HUES64 (cell line): ENCODE results near the gene RPLP2.

Experiments used
- H3K27ac ChIP-seq: 2 replicates; pipeline ENCODE4 v1.7.0; 2013; ENCODE audit warnings: low read depth, low read length, inconsistent platforms
- H3K27me3 ChIP-seq: 2 replicates; pipeline ENCODE4 v1.6.1; 2013; ENCODE audit warnings: mild to moderate bottlenecking, low read length; ENCODE audit not compliant: insufficient read depth
- H3K36me3 ChIP-seq: 2 replicates; pipeline ENCODE4 v1.6.1; 2013; ENCODE audit warnings: mild to moderate bottlenecking, low read length; ENCODE audit not compliant: insufficient read depth
- H3K4me1 ChIP-seq: 2 replicates; pipeline ENCODE4 v1.6.1; 2013; ENCODE audit warnings: mild to moderate bottlenecking, low read length, moderate library complexity; ENCODE audit not compliant: insufficient read depth
- H3K4me3 ChIP-seq: 2 replicates; pipeline ENCODE4 v1.5.1; 2013; ENCODE audit warnings: mild to moderate bottlenecking, low read length, moderate library complexity
- H3K9ac ChIP-seq: 2 replicates; pipeline ENCODE4 v1.6.1; 2013; ENCODE audit warnings: mild to moderate bottlenecking, low read depth, low read length
- H3K9me3 ChIP-seq: 2 replicates; pipeline ENCODE4 v1.6.1; 2013; ENCODE audit warnings: low read depth, low read length; ENCODE audit not compliant: insufficient read depth
- WGBS: fragments of 150-250, 120-280 bp; methylation state at CpG from one replicate; pipeline ENCODE4 v1.1.7; 2013; ENCODE audit warnings: missing lambda C conversion rate; 5-methylcytosine and 5-hydroxymethylcytosine counted together

RPLP2 gene

GRCh38 chr11:828506-829175 is 18.9 kb downstream of the RPLP2 start:
- Histone ChIP-seq H3K27ac (no peak overlapping the region), H3K9ac (no peak overlapping the region), H3K27me3 (peaks cover 68% of the 10 kb centered on the region), H3K36me3 (0 out of 2 replicates have a peak, but pooled peaks cover 3% of the 10 kb centered on the region), H3K9me3 (no peaks in the 10 kb centered on the region), H3K4me3 (peak overlapping the region; percentile 52), H3K4me1 (peaks cover 32% of the 10 kb centered on the region)
- WGBS, result 52% methylated on average over 21 of the region's 21 CpGs

- WGBS, result 4% methylated on average over 40 of the region's 40 CpGs
- H3K4me3 ChIP-seq, result peak overlapping the region; percentile 52
- H3K27me3 ChIP-seq, result peaks cover 68% of the 10 kb centered on the region
- H3K9ac ChIP-seq, result peak overlapping the region; percentile 41; the same call in 1 of the 2 replicates
- peaks cover 32% of the 10 kb centered on the region for H3K4me1 ChIP-seq
- H3K27ac ChIP-seq, result no peak overlapping the region
- H3K36me3 ChIP-seq, result 0 out of 2 replicates have a peak, but pooled peaks cover 3% of the 10 kb centered on the region
- no peaks in the 10 kb centered on the region for H3K9me3 ChIP-seq
These were observed 19.5 kb downstream of the RPLP2 start for GRCh38 chr11:829176-829846.

DNA sequence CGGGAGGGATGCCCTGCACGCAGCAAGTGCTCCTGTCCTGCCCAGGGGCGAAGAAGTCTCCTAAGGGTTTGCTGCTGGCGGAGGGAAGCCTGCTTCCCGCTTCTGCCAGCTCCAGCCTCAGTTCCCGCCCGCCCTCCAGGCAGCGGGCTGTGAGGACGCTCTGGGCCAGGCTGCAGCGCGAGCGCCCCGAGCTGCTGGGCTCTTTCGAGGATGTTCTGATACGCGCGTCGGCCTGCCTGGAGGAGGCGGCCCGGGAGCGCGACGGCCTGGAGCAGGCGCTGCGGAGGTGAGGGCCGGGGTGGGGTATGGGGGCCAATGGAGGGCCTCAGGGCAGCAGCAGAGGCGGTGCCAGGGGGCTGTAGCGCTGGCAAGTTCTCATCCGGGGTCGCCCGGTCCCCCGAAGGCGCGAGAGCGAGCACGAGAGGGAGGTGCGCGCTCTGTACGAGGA is 20.1 kb downstream of the RPLP2 start:
- Histone ChIP-seq H3K4me1 (peaks cover 32% of the 10 kb centered on the region), H3K9me3 (no peaks in the 10 kb centered on the region), H3K27ac (no peak overlapping the region), H3K27me3 (peaks cover 68% of the 10 kb centered on the region), H3K9ac (peak overlapping the region; percentile 41; the same call in 1 of the 2 replicates), H3K36me3 (0 out of 2 replicates have a peak, but pooled peaks cover 3% of the 10 kb centered on the region), H3K4me3 (peak overlapping the region; percentile 52)
- WGBS, result 2% methylated on average over 39 of the region's 39 CpGs

GRCh38 chr11:830295-831117 is 20.7 kb downstream of the RPLP2 start:
- Histone ChIP-seq H3K27me3 (peaks cover 68% of the 10 kb centered on the region), H3K9ac (peak overlapping the region; percentile 55; the same call in 1 of the 2 replicates), H3K27ac (no peak overlapping the region), H3K4me3 (peak overlapping the region; percentile 52), H3K4me1 (peaks cover 32% of the 10 kb centered on the region), H3K9me3 (no peaks in the 10 kb centered on the region), H3K36me3 (no peaks in the 10 kb centered on the region)
- 2% methylated on average over 75 of the region's 78 CpGs for WGBS

DNA sequence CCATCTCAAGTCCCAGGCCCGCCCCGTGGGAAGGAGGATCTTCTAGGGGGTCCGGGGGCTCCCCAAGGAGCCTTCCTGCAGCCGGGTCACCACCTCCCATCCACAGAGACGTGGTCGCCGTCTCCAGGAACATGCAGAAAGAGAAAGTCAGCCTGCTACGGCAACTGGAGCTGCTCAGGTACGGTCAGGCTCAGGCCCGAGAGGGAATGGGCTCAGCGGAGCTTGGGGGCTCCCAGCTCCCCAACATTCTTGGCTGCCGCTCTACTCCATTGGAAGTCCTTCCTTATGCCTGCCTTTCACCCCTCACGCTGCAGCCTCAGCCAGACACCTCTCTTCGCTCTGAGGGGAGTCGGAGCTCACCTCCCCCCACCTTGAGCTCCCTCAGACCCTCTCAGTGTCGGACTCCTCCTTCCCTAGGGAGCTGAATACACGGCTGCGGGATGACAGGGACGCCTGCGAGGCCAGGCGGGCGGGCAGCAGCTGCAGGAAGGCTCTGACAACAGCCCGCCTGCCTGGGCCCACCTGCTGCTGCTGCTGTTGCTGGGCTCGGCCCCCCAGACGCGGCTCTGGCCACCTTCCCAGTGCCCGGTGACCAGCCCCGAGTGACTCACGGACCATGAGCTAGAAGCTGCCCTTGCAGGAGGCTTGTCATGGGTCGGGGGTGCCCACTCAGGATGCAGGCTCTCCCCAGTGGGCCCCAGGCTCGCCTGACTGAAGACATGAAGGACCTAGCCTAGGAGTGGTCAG is 21.5 kb downstream of the RPLP2 start:
- H3K4me3 ChIP-seq, result peak overlapping the region; percentile 52
- peaks cover 32% of the 10 kb centered on the region for H3K4me1 ChIP-seq
- WGBS, result 9% methylated on average over 31 of the region's 31 CpGs
- no peaks in the 10 kb centered on the region for H3K9me3 ChIP-seq
- H3K36me3 ChIP-seq, result 0 out of 2 replicates have a peak, but pooled peaks cover 2% of the 10 kb centered on the region
- peaks cover 60% of the 10 kb centered on the region for H3K27me3 ChIP-seq
- no peak overlapping the region for H3K27ac ChIP-seq
- H3K9ac ChIP-seq, result peak overlapping the region; percentile 55; the same call in 1 of the 2 replicates

DNA sequence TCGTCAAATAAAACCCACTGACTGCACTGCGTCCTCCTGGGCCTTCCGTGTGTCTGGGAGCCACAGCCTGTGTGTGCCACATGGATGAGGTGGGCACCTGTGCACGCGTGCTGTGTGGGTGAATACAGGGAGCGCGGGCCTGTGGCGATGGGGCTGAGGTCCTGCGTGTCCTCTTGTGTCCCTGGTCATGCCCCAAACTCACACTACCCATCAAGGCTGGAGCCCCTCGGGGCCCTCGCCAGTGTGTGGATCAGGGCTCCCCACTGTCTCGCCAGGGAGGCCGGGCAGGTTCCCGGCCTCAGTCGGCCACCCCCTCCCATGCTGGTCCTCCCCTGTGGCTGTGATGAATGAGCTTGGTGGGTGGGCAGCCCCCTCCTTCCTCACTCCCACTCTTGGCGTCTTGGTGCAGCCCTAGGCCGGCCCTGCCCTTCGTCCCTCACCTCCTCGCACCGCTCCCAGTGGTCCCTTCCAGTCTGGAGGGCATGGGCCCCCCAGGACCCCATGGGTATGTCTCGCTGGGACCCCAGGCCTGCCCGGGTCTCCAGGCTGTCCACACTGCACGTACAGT is 22.3 kb downstream of the RPLP2 start:
- Histone ChIP-seq H3K36me3 (peaks cover 10% of the 10 kb centered on the region), H3K9ac (0 out of 2 replicates have a peak overlapping the region, but pooled peaks have one; percentile 38), H3K27ac (0 out of 2 replicates have a peak overlapping the region, but pooled peaks have one; percentile 33), H3K4me3 (peak overlapping the region; percentile 52), H3K27me3 (peaks cover 53% of the 10 kb centered on the region), H3K9me3 (no peaks in the 10 kb centered on the region), H3K4me1 (peaks cover 32% of the 10 kb centered on the region)
- WGBS, result 30% methylated on average over 21 of the region's 23 CpGs

- Histone ChIP-seq H3K27ac (0 out of 2 replicates have a peak within 1 kb of the TSS, but pooled peaks have one; percentile 33), H3K36me3 (peaks cover 16% of the 10 kb centered on the region), H3K27me3 (peaks cover 47% of the 10 kb centered on the region), H3K4me3 (peak within 1 kb of the TSS; percentile 69), H3K9ac (peak within 1 kb of the TSS; percentile 72), H3K9me3 (no peaks in the 10 kb centered on the region), H3K4me1 (peaks cover 30% of the 10 kb centered on the region)
- under 1% methylated on average over 46 of the region's 67 CpGs for WGBS
These were observed 22.9 kb downstream of the RPLP2 start, which contains the start of gene CD151 for GRCh38 chr11:832529-833113. CD151 (plus strand) TSS chr11:832952; CDS start chr11:836070, 3,118 bp downstream.

- peaks cover 24% of the 10 kb centered on the region for H3K4me1 ChIP-seq
- peak overlapping the region; percentile 72 for H3K9ac ChIP-seq
- H3K9me3 ChIP-seq, result no peaks in the 10 kb centered on the region
- 1% methylated on average over 54 of the region's 55 CpGs for WGBS
- H3K27ac ChIP-seq, result no peak overlapping the region
- peak overlapping the region; percentile 69 for H3K4me3 ChIP-seq
- peaks cover 20% of the 10 kb centered on the region for H3K36me3 ChIP-seq
- peaks cover 41% of the 10 kb centered on the region for H3K27me3 ChIP-seq
These were observed 23.5 kb downstream of the RPLP2 start for GRCh38 chr11:833114-833791.

DNA sequence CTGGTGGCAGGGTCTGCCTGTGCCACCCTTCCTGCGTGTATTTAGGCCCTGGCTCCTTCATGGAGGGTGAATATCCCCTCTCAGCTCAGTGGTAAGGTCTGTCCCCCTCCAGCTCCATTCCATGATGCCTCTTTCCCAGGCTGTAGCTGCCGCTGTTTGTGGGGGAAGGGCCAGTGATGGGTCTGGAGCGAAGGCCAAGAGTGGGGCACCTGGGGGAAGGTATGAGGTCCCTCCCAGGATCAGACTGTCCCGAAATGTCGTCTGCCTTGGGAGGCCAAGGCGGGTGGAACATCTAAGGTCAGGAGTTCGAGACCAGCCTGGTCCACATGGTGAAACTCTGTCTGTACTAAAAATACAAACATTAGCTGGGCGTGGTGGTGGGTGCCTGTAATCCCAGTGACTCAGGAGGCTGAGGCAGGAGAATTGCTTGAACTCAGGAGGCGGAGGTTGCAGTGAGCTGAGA is 24.1 kb downstream of the RPLP2 start:
- peaks cover 26% of the 10 kb centered on the region for H3K36me3 ChIP-seq
- H3K9ac ChIP-seq, result no peak overlapping the region
- H3K4me3 ChIP-seq, result peak overlapping the region; percentile 69
- peaks cover 34% of the 10 kb centered on the region for H3K27me3 ChIP-seq
- WGBS, result 51% methylated on average over 9 of the region's 9 CpGs
- H3K27ac ChIP-seq, result no peak overlapping the region
- peaks cover 18% of the 10 kb centered on the region for H3K4me1 ChIP-seq
- no peaks in the 10 kb centered on the region for H3K9me3 ChIP-seq
